ENCODE measurements around the gene GAPDHS. TPM values are rescaled to one million over a fixed set of nuclear protein-coding genes. Genes with fewer than 3 reads are reported as not detected.

The GAPDHS gene
- total RNA-seq, 1 donor from 2014 or later = not detected

- H3K79me2 ChIP-seq (ENCODE audit: insufficient read depth, low read length) = no peaks in the 10 kb centered on the region
- no peak overlapping the region for H2AFZ ChIP-seq (ENCODE audit: low read depth, low read length)
- no peak overlapping the region for H3K27ac ChIP-seq (ENCODE audit: low read depth, low read length)
- no peak for DNase-seq (ENCODE audit: low read depth)
- H3K9me3 ChIP-seq (ENCODE audit: insufficient read depth, low read depth, low read length) = no peaks in the 10 kb centered on the region
- H3K27me3 ChIP-seq (ENCODE audit: insufficient read depth, low read length) = no peaks in the 10 kb centered on the region
- no peaks in the 10 kb centered on the region for H4K20me1 ChIP-seq (ENCODE audit: insufficient read depth, low read length)
- no peak overlapping the region for H3K4me2 ChIP-seq (ENCODE audit: low read length)
- H3K27me3 Mint-ChIP-seq (ENCODE audit: low read depth, unreplicated experiment) = peaks cover 11% of the 10 kb centered on the region
- no peak overlapping the region for H3K27ac Mint-ChIP-seq (ENCODE audit: unreplicated experiment)
- H3K36me3 ChIP-seq (ENCODE audit: insufficient read depth, low read length) = no peaks in the 10 kb centered on the region
- peaks cover 8% of the 10 kb centered on the region for H3K4me1 Mint-ChIP-seq (ENCODE audit: low read depth, unreplicated experiment)
- peaks cover 10% of the 10 kb centered on the region for H3K4me1 ChIP-seq (ENCODE audit: insufficient read depth, low read length)
- no peak overlapping the region for H3K4me3 ChIP-seq (ENCODE audit: insufficient read depth, low read depth, low read length)
- no peaks in the 10 kb centered on the region for H3K36me3 Mint-ChIP-seq (ENCODE audit: low read depth, unreplicated experiment)
- no peak for FAIRE-seq
- no peaks in the 10 kb centered on the region for H3K9me3 Mint-ChIP-seq (ENCODE audit: unreplicated experiment)
- no peak overlapping the region for H3K4me3 Mint-ChIP-seq (ENCODE audit: unreplicated experiment)
- no peak for TF ChIP-seq CTCF (IDR thresholded peaks at IDR 0.05; ENCODE audit: insufficient read depth, low read depth, low read length)
- no peak for TF ChIP-seq EZH2 (IDR thresholded peaks at IDR 0.05; ENCODE audit: insufficient read depth, low read length)
- no peak overlapping the region for H3K9ac ChIP-seq (ENCODE audit: low read length)
Measured at GRCh38 chr19:35519291-35519690, 14.0 kb upstream of the GAPDHS start.

- peaks cover 20% of the 10 kb centered on the region for H3K27me3 Mint-ChIP-seq (ENCODE audit: low read depth, unreplicated experiment)
- H3K9me3 Mint-ChIP-seq (ENCODE audit: unreplicated experiment) = no peaks in the 10 kb centered on the region
- Histone ChIP-seq H3K36me3 (ENCODE audit: insufficient read depth, low read length) (no peaks in the 10 kb centered on the region), H3K9me3 (ENCODE audit: insufficient read depth, low read depth, low read length) (no peaks in the 10 kb centered on the region), H3K4me1 (ENCODE audit: insufficient read depth, low read length) (peaks cover 10% of the 10 kb centered on the region), H3K27ac (ENCODE audit: low read depth, low read length) (no peak overlapping the region), H3K27me3 (ENCODE audit: insufficient read depth, low read length) (peaks cover 2% of the 10 kb centered on the region), H3K4me3 (ENCODE audit: insufficient read depth, low read depth, low read length) (no peak overlapping the region), H3K4me2 (ENCODE audit: low read length) (no peak overlapping the region), H3K9ac (ENCODE audit: low read length) (no peak overlapping the region), H3K79me2 (ENCODE audit: insufficient read depth, low read length) (no peaks in the 10 kb centered on the region), H2AFZ (ENCODE audit: low read depth, low read length) (no peak overlapping the region), H4K20me1 (ENCODE audit: insufficient read depth, low read length) (no peaks in the 10 kb centered on the region)
- peaks cover 8% of the 10 kb centered on the region for H3K4me1 Mint-ChIP-seq (ENCODE audit: low read depth, unreplicated experiment)
- no peak for TF ChIP-seq EZH2 (IDR thresholded peaks at IDR 0.05; ENCODE audit: insufficient read depth, low read length)
- no peak for TF ChIP-seq CTCF (IDR thresholded peaks at IDR 0.05; ENCODE audit: insufficient read depth, low read depth, low read length)
- H3K36me3 Mint-ChIP-seq (ENCODE audit: low read depth, unreplicated experiment) = no peaks in the 10 kb centered on the region
- no peak overlapping the region for H3K4me3 Mint-ChIP-seq (ENCODE audit: unreplicated experiment)
- H3K27ac Mint-ChIP-seq (ENCODE audit: unreplicated experiment) = no peak overlapping the region
- DNase-seq (ENCODE audit: low read depth) = no peak
- no peak for FAIRE-seq
Measured at GRCh38 chr19:35521124-35521743, 12.0 kb upstream of the GAPDHS start.

- peaks cover 23% of the 10 kb centered on the region for H3K27me3 Mint-ChIP-seq (ENCODE audit: low read depth, unreplicated experiment)
- H3K27ac Mint-ChIP-seq (ENCODE audit: unreplicated experiment) = peak overlapping the region; percentile 66
- peaks cover 2% of the 10 kb centered on the region for H3K27me3 ChIP-seq (ENCODE audit: insufficient read depth, low read length)
- DNase-seq (ENCODE audit: low read depth) = no peak
- H3K4me3 Mint-ChIP-seq (ENCODE audit: unreplicated experiment) = no peak overlapping the region
- H3K27ac ChIP-seq (ENCODE audit: low read depth, low read length) = no peak overlapping the region
- H3K4me2 ChIP-seq (ENCODE audit: low read length) = no peak overlapping the region
- H3K79me2 ChIP-seq (ENCODE audit: insufficient read depth, low read length) = no peaks in the 10 kb centered on the region
- TF ChIP-seq CTCF (IDR thresholded peaks at IDR 0.05; ENCODE audit: insufficient read depth, low read depth, low read length) (no peak), EZH2 (IDR thresholded peaks at IDR 0.05; ENCODE audit: insufficient read depth, low read length) (no peak)
- H3K4me1 ChIP-seq (ENCODE audit: insufficient read depth, low read length) = peaks cover 10% of the 10 kb centered on the region
- no peak overlapping the region for H2AFZ ChIP-seq (ENCODE audit: low read depth, low read length)
- no peaks in the 10 kb centered on the region for H3K9me3 Mint-ChIP-seq (ENCODE audit: unreplicated experiment)
- H3K9ac ChIP-seq (ENCODE audit: low read length) = no peak overlapping the region
- H3K4me3 ChIP-seq (ENCODE audit: insufficient read depth, low read depth, low read length) = no peak overlapping the region
- no peaks in the 10 kb centered on the region for H3K36me3 ChIP-seq (ENCODE audit: insufficient read depth, low read length)
- H4K20me1 ChIP-seq (ENCODE audit: insufficient read depth, low read length) = no peaks in the 10 kb centered on the region
- peaks cover 8% of the 10 kb centered on the region for H3K4me1 Mint-ChIP-seq (ENCODE audit: low read depth, unreplicated experiment)
- no peaks in the 10 kb centered on the region for H3K9me3 ChIP-seq (ENCODE audit: insufficient read depth, low read depth, low read length)
- FAIRE-seq = no peak
- no peaks in the 10 kb centered on the region for H3K36me3 Mint-ChIP-seq (ENCODE audit: low read depth, unreplicated experiment)
Measured at GRCh38 chr19:35522745-35523327, 10.4 kb upstream of the GAPDHS start.

Measured in astrocyte (in vitro differentiated cells and primary cell).